H9 (cell line): Measurements from ENCODE around the gene MAP2K1. TPM values are rescaled to one million over a fixed set of nuclear protein-coding genes. Genes with fewer than 3 reads are reported as not detected.

Experiments used
- DNase-seq: peaks from one replicate; pipeline ENCODE4 v3.0.0-alpha.2; 2017
- H2AFZ ChIP-seq: one replicate; pipeline ENCODE4 v1.6.1; 2013; ENCODE audit warnings: mild to moderate bottlenecking, low read length, control low read depth, moderate library complexity
- H2AK5ac ChIP-seq: 2 replicates; pipeline ENCODE4 v1.6.1; 2013; ENCODE audit warnings: low read length, control low read depth, mixed read lengths; ENCODE audit not compliant: insufficient read length
- H2BK120ac ChIP-seq: one replicate; pipeline ENCODE4 v1.6.1; 2013; ENCODE audit warnings: low read depth, mild to moderate bottlenecking, low read length, control low read depth, inconsistent platforms; ENCODE audit not compliant: poor library complexity, severe bottlenecking
- H2BK12ac ChIP-seq: 2 replicates; pipeline ENCODE4 v1.6.1; 2013; ENCODE audit warnings: low read length, control low read depth, mixed read lengths, low read depth; ENCODE audit not compliant: insufficient read length
- H2BK15ac ChIP-seq: 2 replicates; pipeline ENCODE4 v1.6.1; 2013; ENCODE audit warnings: low read depth, low read length, control low read depth
- H2BK20ac ChIP-seq: one replicate; pipeline ENCODE4 v1.6.1; 2013; ENCODE audit warnings: low read depth, mild to moderate bottlenecking, low read length, control low read depth, inconsistent platforms; ENCODE audit not compliant: poor library complexity, severe bottlenecking
- H2BK5ac ChIP-seq: 2 replicates; pipeline ENCODE4 v1.6.1; 2013; ENCODE audit warnings: low read length, control low read depth, mixed read lengths; ENCODE audit not compliant: insufficient read length
- H3K14ac ChIP-seq: 2 replicates; pipeline ENCODE4 v1.6.1; 2013; ENCODE audit warnings: low read length, control low read depth; ENCODE audit not compliant: insufficient read depth
- H3K18ac ChIP-seq: 2 replicates; pipeline ENCODE4 v1.6.1; 2013; ENCODE audit warnings: low read depth, mild to moderate bottlenecking, mixed read lengths, low read length, control low read depth; ENCODE audit not compliant: insufficient read length
- H3K23ac ChIP-seq: 2 replicates; pipeline ENCODE4 v1.6.1; 2013; ENCODE audit warnings: low read length, control low read depth, mixed read lengths, low read depth; ENCODE audit not compliant: insufficient read length
- H3K23me2 ChIP-seq: 2 replicates; pipeline ENCODE4 v1.6.1; 2013; ENCODE audit warnings: low read depth, mild to moderate bottlenecking, mixed read lengths, low read length, control low read depth; ENCODE audit not compliant: insufficient read length, poor library complexity, severe bottlenecking
- H3K27ac ChIP-seq: 2 replicates; pipeline ENCODE4 v1.5.1; 2013; ENCODE audit warnings: low read length, control low read depth, mixed read lengths, low read depth; ENCODE audit not compliant: insufficient read length
- H3K27me3 ChIP-seq: 2 replicates; pipeline ENCODE4 v1.6.1; 2013; ENCODE audit warnings: low read length, control low read depth, inconsistent platforms; ENCODE audit not compliant: insufficient read depth
- H3K4ac ChIP-seq: 2 replicates; pipeline ENCODE4 v1.6.1; 2013; ENCODE audit warnings: low read depth, mild to moderate bottlenecking, control low read depth, inconsistent platforms, low read length, moderate library complexity
- H3K4me1 ChIP-seq: 2 replicates; pipeline ENCODE4 v1.6.1; 2013; ENCODE audit warnings: low read length, control low read depth, inconsistent platforms; ENCODE audit not compliant: insufficient read depth
- H3K4me2 ChIP-seq: 2 replicates; pipeline ENCODE4 v1.6.1; 2013; ENCODE audit warnings: low read length, control low read depth, mixed read lengths; ENCODE audit not compliant: insufficient read length, insufficient read depth
- H3K56ac ChIP-seq: 2 replicates; pipeline ENCODE4 v1.6.1; 2013; ENCODE audit warnings: low read depth, mild to moderate bottlenecking, mixed read lengths, low read length, control low read depth; ENCODE audit not compliant: insufficient read length
- H3K79me1 ChIP-seq: 2 replicates; pipeline ENCODE4 v1.6.1; 2013; ENCODE audit warnings: low read depth, mild to moderate bottlenecking, moderate library complexity, low read length, control low read depth, inconsistent platforms; ENCODE audit not compliant: insufficient read depth, poor library complexity, severe bottlenecking
- H3K79me2 ChIP-seq: 2 replicates; pipeline ENCODE4 v1.6.1; 2013; ENCODE audit warnings: low read length, control low read depth, inconsistent platforms; ENCODE audit not compliant: insufficient read depth
- H3K9ac ChIP-seq: 2 replicates; pipeline ENCODE4 v1.6.1; 2013; ENCODE audit warnings: low read length, control low read depth, mixed read lengths; ENCODE audit not compliant: insufficient read length; ENCODE audit errors: extremely low read depth
- H3K9me3 ChIP-seq: one replicate; pipeline ENCODE4 v1.6.1; 2013; ENCODE audit warnings: low read depth, low read length, inconsistent platforms; ENCODE audit not compliant: control insufficient read depth
- H3T11ph ChIP-seq: one replicate; pipeline ENCODE4 v1.6.1; 2013; ENCODE audit warnings: mild to moderate bottlenecking, low read length, control low read depth, inconsistent platforms
- H4K20me1 ChIP-seq: one replicate; pipeline ENCODE4 v1.6.1; 2013; ENCODE audit not compliant: control insufficient read depth, insufficient read length, insufficient read depth
- H4K5ac ChIP-seq: 2 replicates; pipeline ENCODE4 v1.6.1; 2013; ENCODE audit warnings: low read depth, mild to moderate bottlenecking, mixed read lengths, low read length, control low read depth; ENCODE audit not compliant: insufficient read length
- H4K8ac ChIP-seq: replicated peaks from 2 replicates; pipeline ENCODE4 v1.6.1; 2013; ENCODE audit warnings: low read length, control low read depth, mixed read lengths, low read depth; ENCODE audit not compliant: insufficient read length
- H4K91ac ChIP-seq: 2 replicates; pipeline ENCODE4 v1.6.1; 2013; ENCODE audit warnings: low read depth, mild to moderate bottlenecking, moderate library complexity, mixed read lengths, low read length, control low read depth; ENCODE audit not compliant: insufficient read length
- H3K27ac Mint-ChIP-seq, 3 experiments: 2 replicates in 2 of 3; 3 replicates in 1 of 3; pipeline ENCODE4 v1.8.0; 2020 to 2021; ENCODE audit warnings: mixed read lengths in 3 of 3, mild to moderate bottlenecking in 1 of 3, moderate library complexity in 1 of 3
- H3K27me3 Mint-ChIP-seq: 2 replicates; pipeline ENCODE4 v1.8.0; 2021; ENCODE audit warnings: low read depth, mild to moderate bottlenecking, moderate library complexity, mixed read lengths
- H3K36me3 Mint-ChIP-seq, 3 experiments: 2 replicates in 2 of 3; 3 replicates in 1 of 3; pipeline ENCODE4 v1.8.0; 2020 to 2021; ENCODE audit warnings: low read depth in 3 of 3, mixed read lengths in 3 of 3; ENCODE audit not compliant: insufficient read depth in 1 of 3
- H3K4me1 Mint-ChIP-seq, 2 experiments: 2 replicates each; pipeline ENCODE4 v1.8.0; 2020; ENCODE audit warnings: mixed read lengths in 2 of 2
- H3K4me3 Mint-ChIP-seq, 2 experiments: 2 replicates in 1 of 2; 3 replicates in 1 of 2; pipeline ENCODE4 v1.8.0; 2020 to 2021; ENCODE audit warnings: mild to moderate bottlenecking in 2 of 2, mixed read lengths in 2 of 2, moderate library complexity in 1 of 2
- H3K9me3 Mint-ChIP-seq, 2 experiments: 2 replicates in 1 of 2; 3 replicates in 1 of 2; pipeline ENCODE4 v1.8.0; 2020; ENCODE audit warnings: mild to moderate bottlenecking in 2 of 2, mixed read lengths in 2 of 2, moderate library complexity in 1 of 2
- CTCF ChIP-seq: fragments of 200-600 bp; sonication (generic); conservative IDR thresholded peaks from 3 replicates; pipeline ENCODE4 v1.8.0; 2021; ENCODE audit warnings: antibody characterized with exemption, mild to moderate bottlenecking
- WGBS: extraction: QIAGEN DNeasy Blood & Tissue Kit; methylation state at CpG from one replicate; pipeline ENCODE4 v1.1.7; 2013; ENCODE audit warnings: missing lambda C conversion rate, low lambda C conversion rate, mixed read lengths; ENCODE audit not compliant: insufficient read length; ENCODE audit errors: extremely low coverage; 5-methylcytosine and 5-hydroxymethylcytosine counted together
- total RNA-seq: library from RNA; stranded (reverse); gene quantifications from 2 replicates; pipeline ENCODE4 v1.2.1, GENCODE V29; 2021

MAP2K1 gene
- total RNA-seq, 1 experiment from 2014 or later, result 50.8 TPM

GRCh38 chr15:66496951-66497501 is 110.3 kb downstream of the MAP2K1 start:
- H3K4me3 Mint-ChIP-seq, result peak overlapping the region; percentile 85 to 87
- DNase-seq, result no peak
- H3K4me1 Mint-ChIP-seq, result peaks cover 11 to 15% of the 10 kb centered on the region in 2 experiments
- Histone ChIP-seq H3K79me2 (no peaks in the 10 kb centered on the region), H2BK20ac (no peak overlapping the region), H2BK15ac (no peak overlapping the region), H3K4me2 (peak overlapping the region; percentile 86), H2AFZ (no peak overlapping the region), H3K23me2 (peaks cover 4% of the 10 kb centered on the region), H4K20me1 (no peaks in the 10 kb centered on the region), H3K23ac (no peak overlapping the region), H3K79me1 (no peaks in the 10 kb centered on the region), H2BK5ac (peak overlapping the region; percentile 53), H3K9me3 (no peaks in the 10 kb centered on the region), H3K4me1 (no peaks in the 10 kb centered on the region), H3K56ac (no peak overlapping the region), H3K9ac (peak overlapping the region; percentile 92), H3K27ac (peak overlapping the region; percentile 90), H2AK5ac (no peak overlapping the region), H2BK12ac (no peak overlapping the region), H3K27me3 (no peaks in the 10 kb centered on the region), H2BK120ac (no peak overlapping the region), H4K5ac (peak overlapping the region; percentile 36), H3K18ac (peak overlapping the region; percentile 82), H3K14ac (peak overlapping the region; percentile 33), H4K8ac (no peak overlapping the region), H4K91ac (no peak overlapping the region), H3T11ph (no peak overlapping the region), H3K4ac (no peak overlapping the region; the same call in 1 of the 2 replicates)
- no peak for TF ChIP-seq CTCF
- WGBS, result no CpG with 5 or more reads among the region's 17 CpGs
- no peaks in the 10 kb centered on the region; a peak in 1 of 5 replicates for H3K9me3 Mint-ChIP-seq
- peak overlapping the region; percentile 97 to 99 (median 99) for H3K27ac Mint-ChIP-seq
- peaks cover 34 to 92% (median 75%) of the 10 kb centered on the region in 3 experiments for H3K36me3 Mint-ChIP-seq
- H3K27me3 Mint-ChIP-seq, result no peaks in the 10 kb centered on the region
